Measurements from ENCODE around the gene RTKN.

DNA sequence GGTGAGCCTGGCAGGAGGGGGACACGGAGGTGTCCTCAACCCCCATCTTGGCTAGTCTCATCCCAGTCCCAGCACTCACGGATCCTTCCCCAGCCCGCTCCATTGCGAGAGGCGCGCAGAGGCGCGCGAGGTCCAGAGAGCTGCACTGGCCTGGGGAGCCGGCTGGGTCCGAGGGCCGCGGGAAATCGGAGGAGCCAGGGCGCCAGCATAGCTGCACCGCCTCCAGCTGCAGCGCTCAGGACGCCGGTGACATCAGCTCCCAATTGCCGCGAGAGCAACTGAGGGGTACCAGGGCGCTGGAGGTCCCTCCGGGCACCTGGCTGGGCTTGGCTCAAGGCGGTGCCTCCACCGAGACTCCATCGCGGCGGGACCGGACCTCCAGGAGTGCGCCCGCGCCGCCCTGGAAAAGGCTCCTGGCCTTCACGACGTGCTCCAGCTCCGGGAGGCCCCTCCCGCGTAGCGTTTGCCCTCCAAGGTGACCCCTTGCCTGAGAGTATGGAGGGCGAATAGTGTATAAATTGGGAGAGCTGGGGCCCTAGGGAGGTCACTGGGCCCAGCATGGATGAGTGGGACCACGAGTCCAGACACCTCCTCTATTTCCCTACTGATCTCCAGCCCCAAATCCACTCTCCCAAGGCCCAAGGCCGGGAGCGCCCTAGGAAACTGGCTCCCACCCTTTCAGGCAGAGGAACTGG lies 5.5 kb downstream of the RTKN start:
- TF ChIP-seq POLR2AphosphoS5 (IDR thresholded peaks at IDR 0.05; ENCODE audit: insufficient read depth in 1 of 2, low read depth in 1 of 2) (no peak), POLR2A (IDR thresholded peaks at IDR 0.05) (no peak)
- TF ChIP-seq, protein P1, sequence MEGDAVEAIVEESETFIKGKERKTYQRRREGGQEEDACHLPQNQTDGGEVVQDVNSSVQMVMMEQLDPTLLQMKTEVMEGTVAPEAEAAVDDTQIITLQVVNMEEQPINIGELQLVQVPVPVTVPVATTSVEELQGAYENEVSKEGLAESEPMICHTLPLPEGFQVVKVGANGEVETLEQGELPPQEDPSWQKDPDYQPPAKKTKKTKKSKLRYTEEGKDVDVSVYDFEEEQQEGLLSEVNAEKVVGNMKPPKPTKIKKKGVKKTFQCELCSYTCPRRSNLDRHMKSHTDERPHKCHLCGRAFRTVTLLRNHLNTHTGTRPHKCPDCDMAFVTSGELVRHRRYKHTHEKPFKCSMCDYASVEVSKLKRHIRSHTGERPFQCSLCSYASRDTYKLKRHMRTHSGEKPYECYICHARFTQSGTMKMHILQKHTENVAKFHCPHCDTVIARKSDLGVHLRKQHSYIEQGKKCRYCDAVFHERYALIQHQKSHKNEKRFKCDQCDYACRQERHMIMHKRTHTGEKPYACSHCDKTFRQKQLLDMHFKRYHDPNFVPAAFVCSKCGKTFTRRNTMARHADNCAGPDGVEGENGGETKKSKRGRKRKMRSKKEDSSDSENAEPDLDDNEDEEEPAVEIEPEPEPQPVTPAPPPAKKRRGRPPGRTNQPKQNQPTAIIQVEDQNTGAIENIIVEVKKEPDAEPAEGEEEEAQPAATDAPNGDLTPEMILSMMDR (IDR thresholded peaks at IDR 0.05): no peak

All from vagina (tissue), 2 donors.